Fibroblast of villous mesenchyme (primary cell): ENCODE measurements around the gene U2AF2. TPM values are rescaled to one million over a fixed set of nuclear protein-coding genes. Genes with fewer than 3 reads are reported as not detected.

Source experiments
- DNase-seq: peaks from one replicate; pipeline ENCODE4 v3.0.0-alpha.2; 2010; ENCODE audit warnings: low read depth
- H3K4me3 ChIP-seq: 2 replicates; pipeline ENCODE4 v1.5.1; 2011; ENCODE audit warnings: low read depth, mild to moderate bottlenecking, low read length
- CTCF ChIP-seq: IDR thresholded peaks from 2 replicates; pipeline ENCODE4 v1.5.1; 2012; ENCODE audit warnings: low read depth, mild to moderate bottlenecking, low read length; ENCODE audit not compliant: insufficient read depth
- total RNA-seq: library from RNA; depleted of rRNA; stranded (reverse); fragments of >200 nt; gene quantifications from 2 replicates; pipeline ENCODE4 v1.2.3, GENCODE V29; 2012

The U2AF2 gene
- total RNA-seq, 1 donor, result 111 TPM

GRCh38 chr19:55699221-55699620 is 44.4 kb downstream of the U2AF2 start:
- TF ChIP-seq CTCF, result no peak
- DNase-seq, result no peak
- H3K4me3 ChIP-seq, result no peak overlapping the region

DNA sequence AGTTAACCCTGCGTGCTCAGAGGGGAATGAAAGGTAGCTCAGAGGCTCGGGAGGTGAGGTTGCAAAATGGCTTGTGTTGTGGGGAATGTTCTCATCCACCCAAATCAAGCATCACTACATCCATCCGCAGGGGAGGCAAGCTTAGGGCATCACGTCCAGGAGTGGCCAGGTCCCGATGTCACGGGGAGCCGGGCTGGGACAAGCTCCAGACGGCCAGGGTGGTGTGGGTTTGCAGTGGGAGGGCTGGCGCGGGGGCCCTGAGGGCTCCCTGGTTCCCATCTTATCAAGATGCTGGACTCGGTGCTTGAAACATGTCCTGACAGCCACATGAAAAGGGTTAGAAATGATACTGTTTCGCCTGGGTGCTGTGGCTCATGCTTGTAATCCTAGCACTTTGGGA is 46.0 kb downstream of the U2AF2 start:
- H3K4me3 ChIP-seq, result no peak overlapping the region
- DNase-seq, result no peak
- TF ChIP-seq CTCF, result no peak

GRCh38 chr19:55702131-55702627 is 47.3 kb downstream of the U2AF2 start:
- no peak for TF ChIP-seq CTCF
- H3K4me3 ChIP-seq, result no peak overlapping the region
- peak; percentile 5 for DNase-seq

- TF ChIP-seq CTCF, result peak; percentile 69
- no peak overlapping the region for H3K4me3 ChIP-seq
- DNase-seq, result peak; percentile 12
Observed at GRCh38 chr19:55703790-55704215, 49.0 kb downstream of the U2AF2 start.

GRCh38 chr19:55704494-55705245 is 49.8 kb downstream of the U2AF2 start:
- TF ChIP-seq CTCF, result peak; percentile 6
- DNase-seq, result no peak
- no peak overlapping the region for H3K4me3 ChIP-seq

GRCh38 chr19:55705972-55706371 is 51.1 kb downstream of the U2AF2 start:
- DNase-seq, result no peak
- TF ChIP-seq CTCF, result no peak
- H3K4me3 ChIP-seq, result no peak overlapping the region

DNA sequence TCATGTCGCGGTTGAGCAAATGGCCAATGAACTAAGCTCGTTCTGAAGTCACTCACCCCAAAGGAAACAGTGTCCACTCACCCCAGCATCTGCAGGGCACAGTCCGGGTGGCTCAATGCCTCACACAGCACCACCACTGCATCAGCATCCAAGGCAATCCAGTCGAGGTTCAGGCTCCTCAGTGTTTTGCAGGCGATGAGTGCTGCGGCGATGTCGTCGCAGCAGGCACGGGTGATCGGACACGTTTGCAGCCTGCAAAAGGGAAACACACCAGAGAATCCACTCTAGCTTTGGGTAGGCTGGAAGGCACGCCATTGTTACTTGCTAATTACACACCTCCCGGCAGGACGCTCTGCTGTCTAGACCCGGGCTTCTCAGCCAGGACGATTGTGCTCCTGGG is 56.9 kb downstream of the U2AF2 start:
- TF ChIP-seq CTCF, result no peak
- no peak overlapping the region for H3K4me3 ChIP-seq
- DNase-seq, result no peak
